Skin epidermis (tissue), 12 donors: ENCODE data around the gene ATXN7.

Experiments
- H3K27ac ChIP-seq, 21 experiments: fragments of 200-600 bp; sonication (generic) in 11 of 21; one replicate each; pipeline ENCODE4 v1.5.0; 2020; ENCODE audit warnings: mild to moderate bottlenecking in 3 of 21, inconsistent platforms in 2 of 21, moderate library complexity in 2 of 21
- H3K4me3 ChIP-seq, 7 experiments: fragments of 200-600 bp; sonication (generic) in 2 of 7; one replicate each; pipeline ENCODE4 v1.5.0; 2020; ENCODE audit warnings: inconsistent platforms in 2 of 7, mild to moderate bottlenecking in 2 of 7, moderate library complexity in 1 of 7

ATXN7 gene

DNA sequence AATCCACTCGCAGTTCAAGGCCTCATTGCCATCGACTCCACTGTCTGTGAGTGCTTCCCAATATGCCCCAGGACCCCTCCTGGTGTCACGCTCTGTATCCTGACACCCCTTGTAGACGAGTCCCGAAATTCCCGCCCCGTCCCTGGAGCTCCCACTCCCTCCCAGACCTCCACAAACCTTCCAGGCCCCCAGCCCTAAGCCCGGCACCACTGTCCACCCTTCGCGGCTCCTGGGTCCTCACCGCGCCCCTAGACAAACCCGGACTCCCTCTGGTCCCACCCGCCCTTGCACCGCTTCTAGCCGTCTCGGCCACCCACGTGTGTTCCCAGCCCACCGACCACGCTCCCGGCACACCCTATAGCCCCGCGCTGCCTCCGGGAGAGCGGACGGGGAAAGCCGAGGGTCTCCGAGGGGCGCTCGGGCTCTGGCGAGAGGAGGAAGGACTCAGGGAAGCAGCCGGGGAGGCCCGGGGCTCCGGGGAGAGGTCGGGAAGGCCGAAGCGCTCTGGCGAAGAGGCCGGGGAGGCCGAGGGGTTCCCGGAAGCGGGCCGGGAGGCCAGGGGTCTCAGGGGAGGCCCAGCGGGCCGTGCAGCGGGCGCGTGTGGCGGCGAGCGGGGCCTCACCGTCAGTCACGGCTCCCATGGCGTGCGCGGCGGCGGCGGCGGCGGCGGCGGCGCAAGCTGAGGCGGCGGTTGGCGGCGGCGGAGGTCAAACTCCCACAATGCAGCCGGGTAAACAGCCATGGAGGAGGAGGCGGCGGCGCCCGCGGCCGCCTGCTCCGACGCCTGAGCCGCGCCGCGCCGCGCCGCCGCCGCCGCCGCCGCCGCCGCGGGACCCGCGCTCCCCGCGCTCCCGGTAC lies at the start of gene ATXN7, which contains the start of gene THOC7:
Gene ATXN7, plus strand, starts transcription at position 718 of the 858 bp plus-strand sequence. CDS start 48,732 bp downstream, outside the sequence.
Gene THOC7, minus strand, starts transcription at position 656 of the 858 bp plus-strand sequence. Its CDS starts 15 bp downstream, at position 641.
- Histone ChIP-seq H3K4me3 (peak within 1 kb of the TSS; percentile 68 to 99 (median 93)), H3K27ac (peak within 1 kb of the TSS; percentile 95 to 99 (median 98))

- Histone ChIP-seq H3K4me3 (no peak overlapping the region), H3K27ac (no peak overlapping the region)
These were observed 49.4 kb upstream of the ATXN7 start for GRCh38 chr3:63814237-63814636.

GRCh38 chr3:63817225-63817624 lies 46.4 kb upstream of the ATXN7 start:
- no peak overlapping the region for H3K27ac ChIP-seq
- no peak overlapping the region for H3K4me3 ChIP-seq

DNA sequence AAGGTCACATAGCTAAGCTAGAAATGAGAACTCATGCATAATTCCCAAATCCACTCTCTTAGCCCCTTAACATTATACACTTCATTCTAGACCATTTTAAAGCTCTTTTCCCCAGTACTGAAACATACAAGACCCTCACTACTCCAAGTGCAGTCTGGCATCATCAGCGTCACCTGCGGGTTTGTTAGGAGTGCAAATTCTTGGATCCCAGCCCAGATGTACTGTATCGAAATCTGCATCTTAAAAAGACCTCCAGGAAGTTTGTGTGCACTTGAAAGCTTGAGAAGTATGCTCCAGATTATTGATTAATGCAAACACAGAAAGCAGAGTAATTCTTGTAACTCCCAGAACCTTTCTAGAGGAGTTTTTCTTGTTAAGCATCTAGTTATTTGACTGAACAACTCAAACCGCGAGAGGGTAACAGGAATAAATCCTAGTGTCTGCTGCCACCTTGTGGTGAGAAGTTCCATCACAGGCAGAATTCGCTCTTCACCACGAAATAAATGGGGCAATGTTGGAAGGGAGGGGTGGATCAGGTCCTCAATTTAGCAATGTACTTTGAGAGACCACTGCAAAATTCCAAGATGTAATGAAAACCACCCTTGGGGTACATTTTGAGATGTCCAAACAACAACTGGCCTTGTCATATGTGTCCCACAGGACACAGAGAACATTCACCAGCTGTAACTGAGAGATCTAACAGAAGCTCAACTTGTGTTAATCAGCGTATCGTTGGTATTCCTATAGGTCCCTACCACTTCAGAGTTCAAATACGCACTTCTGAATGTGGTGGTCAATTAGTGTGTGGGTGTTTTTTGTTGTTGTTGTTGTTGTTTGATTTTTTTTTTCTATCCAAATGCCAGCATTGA lies 45.2 kb upstream of the ATXN7 start:
- H3K27ac ChIP-seq: no peak overlapping the region
- H3K4me3 ChIP-seq: no peak overlapping the region

DNA sequence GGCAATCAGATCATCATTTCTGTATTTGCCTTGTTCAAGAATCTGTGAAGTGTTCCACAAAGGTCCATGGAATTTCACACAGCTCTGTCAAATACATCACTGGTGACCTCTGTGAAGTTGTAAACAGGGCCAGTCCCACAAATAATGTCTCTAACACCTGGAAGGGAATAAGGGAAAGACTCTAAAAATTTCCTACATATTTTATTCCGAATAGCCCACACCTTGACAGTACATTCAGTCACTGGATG lies 44.6 kb upstream of the ATXN7 start, which contains the start of gene C3orf49:
Gene C3orf49, plus strand, starts transcription at position 149 of the 248 bp plus-strand sequence. CDS start 173 bp downstream, outside the sequence.
- no peak within 1 kb of the TSS for H3K27ac ChIP-seq

DNA sequence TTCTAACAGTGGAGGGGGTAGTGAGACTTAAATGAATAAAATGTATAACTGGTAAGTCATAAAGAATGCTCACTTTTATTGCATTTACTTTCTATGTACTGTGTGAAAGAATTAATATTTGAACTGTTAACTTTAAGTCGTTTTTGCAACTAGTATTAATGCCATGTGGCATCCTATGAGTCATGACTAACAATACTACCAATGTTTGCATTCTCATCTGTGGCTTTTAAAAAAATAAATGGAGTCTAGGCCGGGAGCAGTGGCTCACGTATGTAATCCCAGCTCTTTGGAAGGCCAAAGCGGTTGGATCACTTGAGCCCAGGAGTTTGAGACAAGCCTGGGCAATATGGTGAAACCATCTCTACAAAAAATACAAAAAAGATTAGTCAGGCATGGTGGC lies 39.4 kb upstream of the ATXN7 start:
- no peak overlapping the region for H3K27ac ChIP-seq
- H3K4me3 ChIP-seq: no peak overlapping the region

More for the DNA sequence above, 44.6 kb upstream of the ATXN7 start, which contains the start of gene C3orf49:
- no peak within 1 kb of the TSS for H3K4me3 ChIP-seq

- Histone ChIP-seq H3K4me3 (no peak overlapping the region), H3K27ac (peak overlapping the region in 5 of 21 experiments; percentile 5 to 55 (median 35))
These were observed 33.1 kb upstream of the ATXN7 start for GRCh38 chr3:63830526-63830925.

DNA sequence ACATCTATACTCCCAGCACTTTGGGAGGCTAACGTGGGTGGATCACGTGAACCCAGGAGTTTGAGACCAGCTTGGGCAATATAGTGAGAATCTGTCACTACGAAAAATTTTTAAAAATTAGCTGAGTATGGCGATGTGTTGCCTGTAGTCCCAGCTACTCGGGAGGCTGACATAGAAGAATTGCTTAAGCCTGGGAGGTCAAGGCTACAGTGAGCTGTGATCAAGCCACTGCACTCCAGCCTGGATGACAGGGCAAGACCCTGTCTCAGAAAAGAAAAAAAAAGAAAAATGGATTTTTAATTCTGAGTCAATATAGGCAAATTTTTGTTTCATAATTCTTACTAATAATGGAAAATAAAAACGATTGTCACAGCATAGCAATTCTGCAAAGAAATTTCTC lies 31.3 kb upstream of the ATXN7 start:
- H3K27ac ChIP-seq: no peak overlapping the region

GRCh38 chr3:63841704-63842103 lies 22.0 kb upstream of the ATXN7 start:
- Histone ChIP-seq H3K27ac (no peak overlapping the region), H3K4me3 (no peak overlapping the region)

More for the DNA sequence above, 31.3 kb upstream of the ATXN7 start:
- no peak overlapping the region for H3K4me3 ChIP-seq

- H3K27ac ChIP-seq: no peak overlapping the region
- H3K4me3 ChIP-seq: no peak overlapping the region
These were observed 21.5 kb upstream of the ATXN7 start for GRCh38 chr3:63842127-63842526.

GRCh38 chr3:63845215-63845614 lies 18.5 kb upstream of the ATXN7 start:
- Histone ChIP-seq H3K4me3 (no peak overlapping the region), H3K27ac (no peak overlapping the region)

DNA sequence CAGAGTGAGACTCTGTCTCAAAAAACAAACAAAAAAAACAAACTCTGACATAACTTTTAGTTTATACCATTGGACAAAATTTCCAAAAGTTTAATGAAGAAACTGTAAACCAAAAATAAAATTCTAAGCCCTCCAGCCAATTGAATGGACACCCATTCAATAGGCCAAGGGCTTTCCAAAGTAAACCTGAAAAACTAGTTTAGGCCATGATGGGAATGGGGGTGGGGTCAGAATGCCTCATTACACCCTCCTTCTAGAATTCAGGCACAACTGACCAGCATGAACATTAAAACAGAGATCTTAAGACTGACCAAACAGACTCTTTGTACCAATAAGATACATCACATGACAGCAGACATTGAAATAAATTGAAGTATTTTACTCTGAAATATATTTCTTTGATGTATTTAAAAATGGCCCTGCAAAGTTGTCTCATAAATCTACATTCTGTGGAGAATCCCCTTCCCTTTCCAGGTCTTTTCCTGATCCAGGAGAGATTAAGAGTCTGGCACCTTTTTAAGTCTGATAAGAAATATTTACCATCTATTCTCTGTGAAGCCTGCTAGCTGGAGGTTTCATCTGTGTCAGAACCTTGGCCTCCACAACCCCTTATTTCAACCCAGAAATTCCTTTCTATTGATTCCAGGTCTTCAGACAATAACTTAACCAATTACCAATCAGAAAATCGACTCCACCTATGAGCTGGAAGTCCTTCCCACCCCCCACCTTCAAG lies 15.8 kb upstream of the ATXN7 start:
- no peak overlapping the region for H3K27ac ChIP-seq
- H3K4me3 ChIP-seq: no peak overlapping the region

GRCh38 chr3:63849175-63849574 lies 14.5 kb upstream of the ATXN7 start:
- Histone ChIP-seq H3K4me3 (no peak overlapping the region), H3K27ac (no peak overlapping the region)

DNA sequence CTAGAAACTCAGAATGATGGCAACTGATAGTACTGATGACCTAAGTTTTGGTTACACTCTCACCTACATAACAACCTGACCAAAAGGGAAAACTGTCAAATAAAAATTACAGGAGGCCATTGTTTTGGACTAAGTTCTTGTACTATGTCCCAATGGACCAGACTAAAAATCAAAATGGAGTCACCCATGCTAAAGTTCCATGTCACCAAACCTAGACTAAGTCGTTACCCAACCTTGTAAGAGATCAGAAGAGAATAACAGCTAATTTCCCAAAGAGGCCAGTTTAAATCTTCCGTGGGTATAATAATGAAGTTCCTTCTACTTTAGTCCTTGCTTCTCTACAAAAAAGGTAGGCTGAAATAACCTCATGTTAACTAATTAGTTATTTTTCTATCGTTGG lies 12.4 kb upstream of the ATXN7 start:
- no peak overlapping the region for H3K27ac ChIP-seq
- no peak overlapping the region for H3K4me3 ChIP-seq

GRCh38 chr3:63853106-63853505 lies 10.6 kb upstream of the ATXN7 start:
- H3K27ac ChIP-seq: peak overlapping the region in 1 of 21 experiments; percentile 14

GRCh38 chr3:63855333-63855940 lies 8.2 kb upstream of the ATXN7 start:
- no peak overlapping the region for H3K4me3 ChIP-seq
- H3K27ac ChIP-seq: peak overlapping the region in 1 of 21 experiments; percentile 35

More at GRCh38 chr3:63853106-63853505, 10.6 kb upstream of the ATXN7 start:
- H3K4me3 ChIP-seq: no peak overlapping the region

- Histone ChIP-seq H3K27ac (no peak overlapping the region), H3K4me3 (no peak overlapping the region)
These were observed 6.4 kb upstream of the ATXN7 start for GRCh38 chr3:63857311-63857710.

DNA sequence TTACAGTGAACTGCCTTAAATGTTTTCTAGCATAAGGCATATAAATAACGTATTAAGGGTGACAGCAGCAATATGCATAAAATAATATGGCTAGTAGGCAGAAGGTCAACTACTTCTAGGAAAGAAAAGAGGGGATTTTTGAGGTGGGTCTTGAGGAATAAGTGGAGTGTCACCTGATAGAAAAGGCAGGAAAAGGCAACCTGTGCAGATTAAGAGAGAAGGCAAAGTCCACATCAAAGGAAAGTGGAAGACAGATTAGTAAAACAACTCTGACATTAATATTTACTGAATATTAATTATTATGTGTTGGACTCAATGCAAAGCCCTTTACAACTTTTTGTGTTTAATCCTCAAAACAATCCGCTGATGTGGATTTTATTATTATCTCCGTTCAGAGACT lies 2.9 kb upstream of the ATXN7 start:
- no peak overlapping the region for H3K4me3 ChIP-seq
- no peak overlapping the region for H3K27ac ChIP-seq

- Histone ChIP-seq H3K4me3 (no peak overlapping the region), H3K27ac (no peak overlapping the region)
These were observed 2.4 kb upstream of the ATXN7 start for GRCh38 chr3:63861306-63861705.
